Gastroesophageal sphincter (tissue), 4 donors: Measurements from ENCODE around the gene HOXA5. TPM values are rescaled to one million over a fixed set of nuclear protein-coding genes. Genes with fewer than 3 reads are reported as not detected.

Experiments used
- ATAC-seq: fragments of 150-250 bp; one replicate; pipeline ENCODE4 v1.9.1; 2016; ENCODE audit warnings: mild to moderate bottlenecking, moderate library complexity
- H3K27ac ChIP-seq, 4 donors: fragments of 200-600 bp; sonication (generic) in 3 of 4; 1 replicate in 3 of 4; 2 replicates in 1 of 4; pipeline ENCODE4 v1.5.1; 2016 to 2019
- H3K27me3 ChIP-seq: fragments of 200-600 bp; sonication (generic); one replicate; pipeline ENCODE4 v1.5.1; 2019
- H3K36me3 ChIP-seq, 2 donors: fragments of 200-600 bp; sonication (generic); one replicate each; pipeline ENCODE4 v1.5.1; 2019; ENCODE audit warnings: control low read depth in 1 of 2
- H3K4me1 ChIP-seq, 3 donors: fragments of 200-600 bp; sonication (generic); 1 replicate in 2 of 3; 2 replicates in 1 of 3; pipeline ENCODE4 v1.5.1; 2016 to 2019; ENCODE audit warnings: control low read depth in 2 of 3
- H3K4me3 ChIP-seq, 2 donors: fragments of 200-600 bp; sonication (generic); one replicate each; pipeline ENCODE4 v1.5.1; 2019; ENCODE audit warnings: mild to moderate bottlenecking in 1 of 2, moderate library complexity in 1 of 2
- H3K9me3 ChIP-seq, 3 donors: fragments of 200-600 bp; sonication (generic); one replicate each; pipeline ENCODE4 v1.5.1; 2017 to 2019; ENCODE audit warnings: control low read depth in 2 of 3
- EP300 ChIP-seq: sonication (generic); formaldehyde crosslinking; IDR thresholded peaks from one replicate; pipeline ENCODE4 v1.6.1; 2017; ENCODE audit warnings: antibody characterized with exemption, mild to moderate bottlenecking
- POLR2A ChIP-seq, 2 donors: fragments of 450-650 bp; IDR thresholded peaks; one replicate each; pipeline ENCODE4 v1.6.1; 2017; ENCODE audit warnings: antibody characterized with exemption in 2 of 2, mild to moderate bottlenecking in 2 of 2, moderate library complexity in 1 of 2
- POLR2AphosphoS5 ChIP-seq: sonication (generic); formaldehyde crosslinking; IDR thresholded peaks from one replicate; pipeline ENCODE4 v1.6.1; 2017; ENCODE audit warnings: antibody characterized with exemption
- WGBS, 2 donors: methylation state at CpG; one replicate each; pipeline ENCODE4 v1.1.5; 2018; ENCODE audit warnings: low coverage in 1 of 2; 5-methylcytosine and 5-hydroxymethylcytosine counted together
- total RNA-seq, 4 donors: library from RNA; depleted of rRNA; stranded (reverse); fragments of >200 nt; gene quantifications; one replicate each; pipeline ENCODE4 v1.1.0, GENCODE V29; 2016
- TF ChIP-seq, protein P1 (sequence below), 4 experiments: fragments of 200-600 bp in 2 of 4; fragments of 450-650 bp in 2 of 4; sonication (generic) in 1 of 4; IDR thresholded peaks; one replicate each; pipeline ENCODE4 v1.5.1; 2017 to 2019; ENCODE audit warnings: antibody characterized with exemption in 4 of 4, mild to moderate bottlenecking in 2 of 4, moderate library complexity in 2 of 4

HOXA5 gene
- total RNA-seq, 4 donors from 2014 or later, result 11.0 to 34.6 (median 29.3) TPM

DNA sequence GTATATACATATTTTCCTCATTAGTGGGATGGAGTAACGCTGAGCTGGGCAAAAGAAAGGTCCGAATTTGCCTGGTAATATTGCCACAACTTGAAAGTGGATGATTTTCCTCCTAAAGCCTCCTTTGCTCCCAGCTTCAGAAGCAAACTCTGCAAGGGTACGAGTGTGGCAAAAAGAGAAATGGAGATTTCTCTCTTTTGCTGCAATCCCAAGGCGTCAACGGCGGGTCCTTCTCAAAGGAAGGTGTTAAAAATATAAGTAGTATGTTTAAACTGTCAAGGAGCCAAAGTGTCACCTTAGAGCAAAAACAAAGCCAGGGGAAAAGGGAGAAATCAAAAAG, 28.6 kb downstream of the HOXA5 start:
- H3K27me3 ChIP-seq, result no peaks in the 10 kb centered on the region
- WGBS, 2 donors, result 3 to 21% methylated on average over 5 to 6 of the region's 6 CpGs
- peak overlapping the region; percentile 60 to 79 for H3K4me3 ChIP-seq
- peak overlapping the region; percentile 90 to 99 (median 98) for H3K27ac ChIP-seq
- no peak for TF ChIP-seq POLR2AphosphoS5
- TF ChIP-seq EP300, result no peak
- no peak for TF ChIP-seq POLR2A (IDR thresholded peaks at IDR 0.05)
- TF ChIP-seq, protein P1, sequence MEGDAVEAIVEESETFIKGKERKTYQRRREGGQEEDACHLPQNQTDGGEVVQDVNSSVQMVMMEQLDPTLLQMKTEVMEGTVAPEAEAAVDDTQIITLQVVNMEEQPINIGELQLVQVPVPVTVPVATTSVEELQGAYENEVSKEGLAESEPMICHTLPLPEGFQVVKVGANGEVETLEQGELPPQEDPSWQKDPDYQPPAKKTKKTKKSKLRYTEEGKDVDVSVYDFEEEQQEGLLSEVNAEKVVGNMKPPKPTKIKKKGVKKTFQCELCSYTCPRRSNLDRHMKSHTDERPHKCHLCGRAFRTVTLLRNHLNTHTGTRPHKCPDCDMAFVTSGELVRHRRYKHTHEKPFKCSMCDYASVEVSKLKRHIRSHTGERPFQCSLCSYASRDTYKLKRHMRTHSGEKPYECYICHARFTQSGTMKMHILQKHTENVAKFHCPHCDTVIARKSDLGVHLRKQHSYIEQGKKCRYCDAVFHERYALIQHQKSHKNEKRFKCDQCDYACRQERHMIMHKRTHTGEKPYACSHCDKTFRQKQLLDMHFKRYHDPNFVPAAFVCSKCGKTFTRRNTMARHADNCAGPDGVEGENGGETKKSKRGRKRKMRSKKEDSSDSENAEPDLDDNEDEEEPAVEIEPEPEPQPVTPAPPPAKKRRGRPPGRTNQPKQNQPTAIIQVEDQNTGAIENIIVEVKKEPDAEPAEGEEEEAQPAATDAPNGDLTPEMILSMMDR (IDR thresholded peaks at IDR 0.05), result no peak
- peaks cover 0 to 52% (median 24%) of the 10 kb centered on the region in 3 donors for H3K4me1 ChIP-seq
- H3K9me3 ChIP-seq, result no peaks in the 10 kb centered on the region
- ATAC-seq, result no peak
- no peaks in the 10 kb centered on the region for H3K36me3 ChIP-seq

DNA sequence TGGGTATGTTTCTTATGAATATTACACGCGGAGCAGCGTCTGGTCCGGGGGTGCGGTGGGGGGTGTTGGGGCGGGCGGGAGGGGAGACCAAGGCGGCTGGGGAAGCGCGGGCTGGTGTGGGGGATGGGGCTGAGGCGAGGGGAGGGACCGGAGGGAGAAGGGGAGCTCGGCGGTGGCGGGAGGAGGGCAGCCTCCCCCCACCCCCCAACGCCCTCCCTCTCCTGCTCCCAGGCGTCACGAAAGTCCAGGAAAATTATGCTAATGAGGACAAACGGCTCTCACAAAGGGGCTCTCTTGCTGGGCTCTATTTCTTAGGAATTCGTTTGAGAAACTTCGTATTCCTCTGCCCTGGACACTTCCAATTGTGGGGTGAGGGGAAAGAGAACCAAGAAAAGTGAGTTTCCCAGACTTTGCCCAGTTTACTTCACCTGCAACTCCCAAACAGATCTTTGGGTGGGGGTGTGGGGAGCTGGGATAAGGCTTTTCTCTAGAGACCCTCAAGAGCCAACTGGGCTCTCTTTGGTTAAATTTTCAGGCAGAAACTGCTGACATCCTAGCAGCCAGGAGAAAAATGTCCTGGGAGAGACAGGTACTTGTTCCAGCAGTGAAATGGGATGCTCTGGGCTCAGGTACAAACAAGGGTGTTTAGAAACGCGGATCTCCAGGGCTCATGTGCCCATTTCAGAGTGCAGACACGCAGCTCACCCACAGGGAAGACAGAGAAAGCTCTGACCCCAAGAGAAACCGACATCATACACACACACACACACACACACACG, 29.3 kb downstream of the HOXA5 start:
- WGBS, 2 donors, result 4 to 8% methylated on average over 3 to 5 of the region's 26 CpGs
- no peaks in the 10 kb centered on the region for H3K27me3 ChIP-seq
- no peak for TF ChIP-seq POLR2AphosphoS5
- TF ChIP-seq POLR2A (IDR thresholded peaks at IDR 0.05), result peak in 1 of 2 donors; percentile 10
- TF ChIP-seq EP300, result no peak
- TF ChIP-seq, protein P1 (IDR thresholded peaks at IDR 0.05), result peak in 1 of 4 experiments; percentile 5

DNA sequence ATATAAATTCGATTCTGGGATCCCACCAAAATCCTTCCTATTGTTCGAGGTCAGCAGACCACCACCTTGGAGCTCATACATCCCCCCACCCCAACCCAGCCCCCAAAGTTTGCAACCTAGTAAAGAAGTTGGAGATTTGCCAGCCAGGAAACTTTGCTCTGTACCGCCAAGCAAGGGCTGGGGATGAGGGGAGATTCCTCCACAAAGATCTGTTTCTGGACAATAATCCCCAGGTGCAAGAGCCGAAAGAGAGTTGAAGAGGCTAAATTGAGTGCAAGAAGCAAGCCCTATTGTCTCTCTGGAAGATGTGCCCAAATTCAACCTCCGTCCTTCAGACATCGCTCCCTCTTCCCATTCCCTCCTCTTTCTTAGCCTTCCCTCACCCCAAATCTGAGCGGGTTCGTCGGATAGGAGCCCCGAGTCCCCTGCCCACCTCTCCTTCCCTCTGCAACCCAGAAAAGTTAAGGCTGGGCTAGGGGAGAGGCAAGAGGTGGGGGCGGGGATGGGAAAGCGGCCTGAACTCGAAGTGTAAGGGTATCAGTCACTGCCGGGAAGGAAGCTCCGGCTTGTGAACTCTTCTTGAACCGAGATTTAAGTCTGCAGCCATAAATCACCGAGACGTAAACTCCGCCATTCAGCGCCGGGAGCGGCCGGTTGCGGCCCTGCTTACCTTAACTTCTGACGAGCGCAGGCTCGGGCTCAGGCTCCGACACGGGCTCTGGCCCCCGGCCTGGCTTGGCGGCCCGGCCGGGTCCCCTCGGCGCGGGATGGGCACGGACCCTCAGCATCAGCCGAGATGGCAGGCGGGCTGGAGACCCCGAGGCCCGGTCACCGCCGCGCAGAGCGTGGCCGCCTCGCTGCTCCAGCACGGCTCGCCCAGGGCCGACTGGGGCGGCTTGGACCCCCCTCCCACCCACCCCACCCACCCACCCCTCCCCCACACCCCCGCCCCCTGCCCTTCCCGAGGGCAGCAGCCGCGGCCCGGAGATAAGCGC, 30.2 kb downstream of the HOXA5 start:
- H3K36me3 ChIP-seq, result no peaks in the 10 kb centered on the region
- peak overlapping the region; percentile 90 to 99 (median 98) for H3K27ac ChIP-seq
- TF ChIP-seq, protein P1 (IDR thresholded peaks at IDR 0.05), result no peak
- peak; percentile 23 to 64 for TF ChIP-seq POLR2A (IDR thresholded peaks at IDR 0.05)
- TF ChIP-seq POLR2AphosphoS5, result peak; percentile 90
- H3K4me3 ChIP-seq, result peak overlapping the region; percentile 51 to 79
- no peaks in the 10 kb centered on the region for H3K27me3 ChIP-seq
- WGBS, 2 donors, result 7 to 10% methylated on average over 3 to 7 of the region's 57 CpGs
- H3K4me1 ChIP-seq, result peaks cover 0 to 52% (median 22%) of the 10 kb centered on the region in 3 donors
- peak; percentile 2 for ATAC-seq
- no peaks in the 10 kb centered on the region for H3K9me3 ChIP-seq

More for the DNA sequence above, 29.3 kb downstream of the HOXA5 start:
- Histone ChIP-seq H3K4me1 (peaks cover 0 to 52% (median 26%) of the 10 kb centered on the region in 3 donors), H3K36me3 (no peaks in the 10 kb centered on the region), H3K9me3 (no peaks in the 10 kb centered on the region), H3K4me3 (peak overlapping the region; percentile 51 to 79), H3K27ac (peak overlapping the region; percentile 90 to 99 (median 98))
- ATAC-seq, result peak; percentile 54

DNA sequence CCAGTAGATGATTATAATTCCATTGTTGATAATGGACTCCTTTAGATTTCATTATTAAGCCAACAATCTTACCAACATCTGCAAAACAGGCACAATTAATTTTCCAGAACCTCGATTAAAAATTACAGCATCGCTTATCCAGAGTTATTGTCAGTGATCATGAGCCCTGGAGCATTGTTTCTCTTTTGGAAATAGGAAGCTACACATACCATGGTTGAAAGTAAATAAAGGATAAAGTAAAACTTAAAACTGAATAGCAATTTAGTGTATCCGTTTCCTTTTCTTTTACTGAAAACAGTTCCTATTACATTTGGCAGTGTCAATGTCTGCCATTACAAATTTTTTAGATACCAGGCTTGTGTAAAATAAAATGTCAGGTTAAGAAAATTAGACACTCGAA, 31.1 kb downstream of the HOXA5 start:
- Histone ChIP-seq H3K4me1 (peaks cover 0 to 50% (median 21%) of the 10 kb centered on the region in 3 donors), H3K9me3 (no peaks in the 10 kb centered on the region), H3K27ac (peak overlapping the region; percentile 94 to 99 (median 98)), H3K4me3 (peak overlapping the region in 1 of 2 donors; percentile 79), H3K36me3 (no peaks in the 10 kb centered on the region), H3K27me3 (no peaks in the 10 kb centered on the region)
- TF ChIP-seq POLR2A (IDR thresholded peaks at IDR 0.05), result no peak
- WGBS, 2 donors, result 10 to 12% methylated on average over 4 of the region's 4 CpGs
- ATAC-seq, result no peak

DNA sequence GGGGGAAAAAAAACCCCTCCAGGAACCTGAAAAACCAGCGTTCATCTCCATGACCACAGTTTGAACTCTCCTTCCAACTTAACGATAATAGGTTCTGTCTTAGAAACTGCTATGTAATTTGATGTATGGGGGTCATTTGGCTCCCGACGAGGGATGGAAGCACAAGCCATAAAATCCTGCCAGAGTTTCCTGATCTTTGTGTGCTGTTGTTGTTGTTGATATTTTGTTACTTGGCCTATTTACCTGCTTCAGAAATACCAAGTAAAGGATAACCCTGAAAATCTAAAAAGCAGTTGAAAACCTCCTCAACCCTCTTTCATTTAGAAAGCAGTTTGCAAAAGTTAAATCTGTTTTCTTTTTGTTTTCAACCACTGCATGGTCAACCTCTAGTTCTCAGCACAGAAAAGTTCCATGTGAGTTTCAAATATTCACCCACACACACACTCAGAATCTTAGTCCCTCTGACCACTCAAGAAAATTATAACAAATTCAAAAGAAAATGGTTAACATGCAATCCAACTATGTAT, 31.7 kb downstream of the HOXA5 start:
- Histone ChIP-seq H3K27me3 (no peaks in the 10 kb centered on the region), H3K36me3 (no peaks in the 10 kb centered on the region), H3K4me3 (peak overlapping the region in 1 of 2 donors; percentile 79), H3K9me3 (no peaks in the 10 kb centered on the region), H3K27ac (peak overlapping the region; percentile 94 to 99 (median 98)), H3K4me1 (peaks cover 0 to 56% (median 21%) of the 10 kb centered on the region in 3 donors)
- ATAC-seq, result no peak
- TF ChIP-seq, protein P1 (IDR thresholded peaks at IDR 0.05), result no peak
- TF ChIP-seq POLR2A (IDR thresholded peaks at IDR 0.05), result no peak
- 3 to 6% methylated on average over 4 of the region's 4 CpGs for WGBS, 2 donors
